ENCODE results near the gene EXOG. TPM values are rescaled to one million over a fixed set of nuclear protein-coding genes. Genes with fewer than 3 reads are reported as not detected.

EXOG gene
- polyA plus RNA-seq, 1 donor from 2014 or later = 45.6 TPM

- TF ChIP-seq SMC3 (conservative IDR thresholded peaks at IDR 0.05; ENCODE audit: poor library complexity) (no peak), EP300 (conservative IDR thresholded peaks at IDR 0.05; ENCODE audit: poor library complexity, severe bottlenecking) (no peak), RAD21 (conservative IDR thresholded peaks at IDR 0.05) (no peak), POLR2AphosphoS5 (IDR thresholded peaks at IDR 0.05) (no peak), MXI1 (conservative IDR thresholded peaks at IDR 0.05; ENCODE audit: poor library complexity, severe bottlenecking) (no peak), REST (IDR thresholded peaks at IDR 0.05; ENCODE audit: borderline replicate concordance) (no peak), TAF1 (IDR thresholded peaks at IDR 0.05; ENCODE audit: low read depth) (no peak), CTCF (IDR thresholded peaks at IDR 0.05; ENCODE audit: poor library complexity, severe bottlenecking) (no peak), EZH2 (IDR thresholded peaks at IDR 0.05; ENCODE audit: borderline replicate concordance, insufficient read depth, low read length, poor library complexity, severe bottlenecking) (no peak)
- no peaks in the 10 kb centered on the region for H3K27me3 ChIP-seq (ENCODE audit: insufficient read depth, low read depth, low read length)
- no peaks in the 10 kb centered on the region for H3K79me2 ChIP-seq (replicated peaks; ENCODE audit: insufficient read depth, low read length)
- no peak overlapping the region for H3K4me2 ChIP-seq (ENCODE audit: low read length)
- H2AFZ ChIP-seq (ENCODE audit: low read depth, low read length) = no peak overlapping the region
- H3K4me3 ChIP-seq (ENCODE audit: low read length) = no peak overlapping the region
- H3K36me3 ChIP-seq (ENCODE audit: insufficient read depth, low read length) = peaks cover 7% of the 10 kb centered on the region
- H3K9me3 ChIP-seq (ENCODE audit: low read length) = no peaks in the 10 kb centered on the region
- no peaks in the 10 kb centered on the region for H3F3A ChIP-seq (ENCODE audit: insufficient read depth, low read length, poor library complexity, severe bottlenecking)
- H3K9ac ChIP-seq (ENCODE audit: low read length) = no peak overlapping the region
- no peak overlapping the region for H3K27ac ChIP-seq (ENCODE audit: low read length)
- H3K9me2 ChIP-seq (ENCODE audit: insufficient read depth, low read length) = no peaks in the 10 kb centered on the region
- no peaks in the 10 kb centered on the region for H4K20me1 ChIP-seq (ENCODE audit: insufficient read depth)
Observed at GRCh38 chr3:38526792-38527191, 30.7 kb downstream of the EXOG start.

GRCh38 chr3:38528457-38528856 lies 32.3 kb downstream of the EXOG start:
- Histone ChIP-seq H4K20me1 (ENCODE audit: insufficient read depth) (no peaks in the 10 kb centered on the region), H3F3A (ENCODE audit: insufficient read depth, low read length, poor library complexity, severe bottlenecking) (no peaks in the 10 kb centered on the region), H3K36me3 (ENCODE audit: insufficient read depth, low read length) (peaks cover 7% of the 10 kb centered on the region), H3K27ac (ENCODE audit: low read length) (no peak overlapping the region), H3K79me2 (replicated peaks; ENCODE audit: insufficient read depth, low read length) (no peaks in the 10 kb centered on the region), H3K9ac (ENCODE audit: low read length) (no peak overlapping the region), H3K27me3 (ENCODE audit: insufficient read depth, low read depth, low read length) (no peaks in the 10 kb centered on the region), H3K9me3 (ENCODE audit: low read length) (no peaks in the 10 kb centered on the region), H3K9me2 (ENCODE audit: insufficient read depth, low read length) (no peaks in the 10 kb centered on the region), H2AFZ (ENCODE audit: low read depth, low read length) (no peak overlapping the region), H3K4me3 (ENCODE audit: low read length) (no peak overlapping the region), H3K4me2 (ENCODE audit: low read length) (no peak overlapping the region)
- TF ChIP-seq SMC3 (conservative IDR thresholded peaks at IDR 0.05; ENCODE audit: poor library complexity) = no peak
- TF ChIP-seq RAD21 (conservative IDR thresholded peaks at IDR 0.05) = no peak
- no peak for TF ChIP-seq POLR2AphosphoS5 (IDR thresholded peaks at IDR 0.05)
- TF ChIP-seq REST (IDR thresholded peaks at IDR 0.05; ENCODE audit: borderline replicate concordance) = no peak
- TF ChIP-seq MXI1 (conservative IDR thresholded peaks at IDR 0.05; ENCODE audit: poor library complexity, severe bottlenecking) = no peak
- TF ChIP-seq EZH2 (IDR thresholded peaks at IDR 0.05; ENCODE audit: borderline replicate concordance, insufficient read depth, low read length, poor library complexity, severe bottlenecking) = no peak
- no peak for TF ChIP-seq CTCF (IDR thresholded peaks at IDR 0.05; ENCODE audit: poor library complexity, severe bottlenecking)
- TF ChIP-seq EP300 (conservative IDR thresholded peaks at IDR 0.05; ENCODE audit: poor library complexity, severe bottlenecking) = no peak
- no peak for TF ChIP-seq TAF1 (IDR thresholded peaks at IDR 0.05; ENCODE audit: low read depth)
